GM18873 (cell line): ENCODE results near the gene LBHD2.

Experiments
- ATAC-seq: cut with Tn5 transposase; IDR thresholded peaks from one replicate; pipeline ENCODE4 v1.9.1; 2021; ENCODE audit warnings: mild to moderate bottlenecking, moderate library complexity, moderate number of reproducible peaks; ENCODE audit not compliant: unreplicated experiment, low FRiP score

LBHD2 gene

GRCh38 chr14:103129301-103130016, 45.4 kb downstream of the LBHD2 start:
- no peak for ATAC-seq

GRCh38 chr14:103130017-103130764, 46.2 kb downstream of the LBHD2 start:
- ATAC-seq = no peak

DNA sequence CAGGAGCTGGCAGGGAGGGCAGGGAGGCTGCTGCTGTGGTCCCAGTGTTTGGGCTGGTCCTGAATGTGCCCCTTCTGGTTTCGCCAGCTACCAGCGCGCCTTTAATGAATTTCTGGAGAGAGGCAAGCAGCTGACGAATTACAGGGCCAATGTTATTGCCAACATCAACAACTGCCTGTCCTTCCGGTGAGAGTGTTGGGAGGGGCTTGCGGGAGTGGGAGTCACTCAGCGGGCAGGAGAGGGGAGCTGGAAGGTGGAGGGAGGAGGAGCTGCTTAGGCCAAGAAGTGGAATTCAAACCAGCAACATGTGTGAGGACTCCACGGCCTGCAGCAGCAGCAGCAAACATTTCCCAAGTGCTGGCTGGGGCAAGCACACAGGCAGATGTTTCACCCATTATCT, 47.0 kb downstream of the LBHD2 start:
- no peak for ATAC-seq

DNA sequence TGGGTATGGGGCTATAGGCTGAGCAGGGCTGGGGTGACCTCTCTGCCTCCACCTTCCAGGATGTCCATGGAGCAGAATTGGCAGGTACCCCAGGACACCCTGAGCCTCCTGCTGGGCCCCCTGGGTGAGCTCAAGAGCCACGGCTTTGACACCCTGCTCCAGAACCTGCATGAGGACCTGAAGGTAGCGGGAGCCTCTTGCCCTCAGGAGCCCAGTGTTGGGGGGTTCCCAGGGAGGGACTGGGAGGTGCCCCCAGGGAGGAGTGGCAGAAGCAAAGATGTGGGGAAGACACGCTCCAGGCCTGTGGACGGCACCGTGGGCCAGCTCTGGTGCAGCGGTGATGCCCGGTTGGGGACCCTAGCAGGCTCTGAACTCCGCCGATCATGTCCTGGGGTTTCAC, 47.6 kb downstream of the LBHD2 start:
- ATAC-seq = no peak

DNA sequence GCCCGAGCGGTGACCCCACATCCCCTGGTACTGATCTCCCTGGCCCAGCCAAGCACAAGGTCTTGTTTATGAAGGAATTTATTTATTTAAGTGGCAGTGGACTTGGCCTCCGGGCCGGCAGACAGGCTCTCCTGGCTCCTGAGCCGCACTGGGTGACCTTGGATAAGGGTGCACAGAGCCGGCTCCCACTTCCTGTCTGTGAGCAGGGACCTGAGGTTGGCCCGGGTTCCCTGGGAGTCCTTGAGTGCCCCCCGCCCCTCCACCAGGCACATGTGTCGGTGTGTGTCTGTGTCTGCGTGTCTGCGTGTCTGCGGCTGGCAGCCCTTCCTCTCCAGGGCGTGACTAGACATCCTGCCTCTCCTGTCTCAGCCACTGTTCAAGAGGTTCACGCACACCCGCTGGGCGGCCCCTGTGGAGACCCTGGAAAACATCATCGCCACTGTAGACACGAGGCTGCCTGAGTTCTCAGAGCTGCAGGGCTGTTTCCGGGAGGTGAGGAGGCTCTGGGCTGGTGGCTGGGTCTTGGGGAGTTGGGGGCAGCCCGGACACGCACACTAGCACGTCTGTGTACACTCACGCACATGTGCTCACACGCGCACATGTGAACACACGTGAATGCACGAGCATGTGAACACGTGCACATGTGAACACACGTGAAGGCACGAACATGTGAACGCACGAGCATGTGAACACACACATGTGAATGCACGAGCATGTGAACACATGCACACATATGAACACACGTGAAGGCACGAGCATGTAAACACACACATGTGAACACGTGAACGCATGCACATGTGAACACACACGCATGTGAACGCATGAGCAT, 48.6 kb downstream of the LBHD2 start:
- ATAC-seq = no peak

GRCh38 chr14:103133210-103134140, 49.5 kb downstream of the LBHD2 start:
- ATAC-seq = no peak

GRCh38 chr14:103134405-103134804, 50.4 kb downstream of the LBHD2 start:
- no peak for ATAC-seq

DNA sequence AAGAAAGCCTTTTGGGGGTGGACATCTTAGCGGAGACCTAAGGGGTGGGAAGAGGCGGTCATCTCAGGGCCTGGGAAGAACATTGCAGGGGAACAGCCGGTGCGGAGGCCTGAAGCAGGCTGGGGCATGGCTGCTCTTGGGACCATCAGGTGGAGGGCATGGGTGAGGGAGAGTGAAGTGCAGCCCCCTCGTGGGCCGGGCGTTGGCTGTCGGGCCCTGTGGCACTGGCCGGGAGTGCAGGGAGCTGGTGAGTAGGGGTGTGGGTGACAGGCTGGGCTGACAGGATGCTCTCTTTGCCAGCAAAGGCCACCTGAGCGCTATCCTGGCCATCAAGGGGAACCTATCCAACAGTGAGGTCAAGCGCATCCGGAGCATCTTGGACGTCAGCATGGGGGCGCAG, 50.9 kb downstream of the LBHD2 start:
- ATAC-seq = no peak

DNA sequence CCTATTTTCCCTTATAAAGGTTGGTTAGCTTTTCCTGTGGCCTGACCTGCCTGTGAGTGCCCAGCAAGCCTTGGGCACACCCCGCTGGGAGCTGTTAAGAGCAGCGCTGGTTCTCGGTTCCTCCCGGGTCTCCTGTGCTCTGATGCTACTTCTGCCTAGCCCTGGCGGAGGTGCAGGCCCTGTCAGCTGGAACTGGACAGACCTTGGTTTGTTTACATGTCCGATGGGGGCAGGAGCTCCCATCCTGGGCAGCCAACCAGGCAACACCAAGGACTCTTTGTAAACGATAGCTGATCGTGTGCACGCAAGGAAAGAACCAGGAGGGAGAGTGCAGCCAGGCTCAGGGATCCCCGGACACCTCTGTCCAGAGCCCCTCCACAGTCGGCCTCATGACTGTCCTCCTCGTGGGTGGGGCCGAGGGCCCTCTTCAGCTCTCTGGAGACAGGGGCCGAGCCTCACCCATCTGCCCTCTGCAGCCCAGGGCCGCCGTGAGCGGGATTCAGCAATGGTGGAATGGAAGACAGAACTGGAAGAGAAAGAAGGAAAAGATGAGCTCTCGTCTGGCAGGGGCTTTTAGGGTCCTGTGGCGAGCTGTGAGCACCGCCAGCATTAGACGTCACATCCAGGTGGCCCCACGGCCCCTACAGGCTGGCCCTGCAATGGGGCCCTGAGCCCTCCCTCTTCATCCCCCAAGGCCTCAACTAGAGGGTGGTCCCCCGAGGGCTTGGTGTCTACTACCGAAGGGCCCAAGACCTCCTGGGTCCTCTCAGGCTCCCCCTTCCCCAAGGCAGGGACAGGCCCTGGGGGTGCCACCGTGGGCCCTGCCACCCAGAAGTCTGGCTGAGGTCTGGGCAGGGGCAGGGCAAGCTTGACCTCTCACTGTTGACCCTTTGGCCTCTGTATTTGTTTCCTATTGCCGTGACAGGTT, 51.6 kb downstream of the LBHD2 start:
- no peak for ATAC-seq

DNA sequence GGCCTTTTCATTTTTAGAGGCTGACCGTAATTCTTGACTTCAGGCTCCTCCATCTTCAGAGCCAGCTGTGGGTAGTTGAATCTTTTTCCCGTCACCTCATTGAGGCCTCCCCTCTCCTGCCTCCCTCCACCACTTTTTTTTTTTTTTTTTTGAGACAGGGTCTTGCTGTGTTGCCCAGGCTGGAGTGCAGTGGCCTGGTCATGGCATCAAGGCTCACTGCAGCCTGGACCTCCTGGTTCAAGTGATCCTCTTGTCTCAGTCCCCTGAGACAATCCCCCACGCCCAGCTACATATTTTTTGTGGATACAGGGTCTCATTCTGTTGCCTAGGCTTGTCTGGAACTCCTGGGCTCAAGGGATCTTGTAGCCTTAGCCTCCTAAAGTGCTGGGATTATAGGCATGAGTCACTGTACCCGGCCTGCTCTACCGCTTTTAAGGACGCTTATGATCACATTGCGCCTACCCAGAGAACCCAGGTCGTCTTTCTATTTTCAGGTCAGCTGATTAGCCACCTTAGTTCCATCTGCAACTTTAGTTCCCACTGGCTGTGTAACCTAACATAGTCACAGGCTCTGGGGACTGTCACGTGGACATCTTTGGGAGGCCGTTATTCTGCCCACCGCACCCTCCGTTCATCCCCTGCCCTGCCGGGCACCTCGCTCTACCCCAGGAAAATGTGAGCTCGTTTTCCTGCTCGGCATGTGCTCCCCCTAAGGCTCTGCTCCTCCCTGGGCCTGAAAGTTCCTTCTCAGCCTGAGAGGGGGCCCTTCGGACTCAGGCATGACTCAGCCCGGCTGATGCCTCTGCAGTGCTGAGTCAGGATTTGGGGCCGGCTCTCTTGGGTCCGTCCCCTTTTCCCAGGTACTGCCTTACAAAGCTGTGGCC, 52.6 kb downstream of the LBHD2 start:
- no peak for ATAC-seq

- ATAC-seq = no peak
Measured at GRCh38 chr14:103137689-103138300, 53.8 kb downstream of the LBHD2 start.

DNA sequence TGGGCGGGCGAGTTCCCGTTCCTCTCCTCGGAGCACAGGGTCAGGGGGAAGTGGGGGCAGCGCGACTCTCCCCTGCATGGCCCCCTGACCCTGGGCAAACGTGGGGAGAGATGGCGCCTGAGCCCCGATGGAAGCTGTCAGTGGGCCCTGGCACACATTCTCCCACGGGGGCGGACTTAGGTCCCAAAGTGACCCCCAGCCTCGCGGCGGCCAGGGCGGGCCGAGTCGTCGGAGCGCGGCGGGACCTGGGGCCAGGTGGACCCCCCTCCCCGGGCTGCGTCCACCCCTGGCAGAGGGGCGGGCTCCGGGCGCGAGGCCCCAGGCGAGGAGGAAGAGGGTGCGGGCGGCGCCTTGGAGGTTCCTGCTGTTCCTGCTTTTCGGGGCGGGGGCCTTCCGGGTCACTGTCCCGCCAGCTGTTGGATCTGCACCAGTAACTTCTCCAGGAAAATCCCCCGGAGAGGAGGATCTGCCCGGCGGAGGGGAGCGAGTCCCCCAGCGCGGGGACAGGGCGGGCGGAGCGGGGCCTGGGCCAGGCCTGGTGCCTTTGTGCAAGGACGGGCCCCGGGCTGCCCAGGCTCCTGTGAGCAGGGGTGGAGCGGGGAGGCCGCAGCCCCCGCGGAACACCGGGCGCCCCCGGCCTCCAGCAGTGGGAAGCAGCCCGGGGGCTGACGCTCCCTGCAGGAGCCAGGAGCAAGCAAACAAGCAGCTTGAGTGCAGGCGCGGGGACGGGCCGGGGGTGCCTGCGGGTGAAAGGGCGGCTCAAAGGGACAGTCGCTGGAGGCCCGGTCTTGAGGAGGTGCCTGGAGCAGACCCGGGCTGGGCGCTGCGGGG, 54.5 kb downstream of the LBHD2 start:
- ATAC-seq = no peak

DNA sequence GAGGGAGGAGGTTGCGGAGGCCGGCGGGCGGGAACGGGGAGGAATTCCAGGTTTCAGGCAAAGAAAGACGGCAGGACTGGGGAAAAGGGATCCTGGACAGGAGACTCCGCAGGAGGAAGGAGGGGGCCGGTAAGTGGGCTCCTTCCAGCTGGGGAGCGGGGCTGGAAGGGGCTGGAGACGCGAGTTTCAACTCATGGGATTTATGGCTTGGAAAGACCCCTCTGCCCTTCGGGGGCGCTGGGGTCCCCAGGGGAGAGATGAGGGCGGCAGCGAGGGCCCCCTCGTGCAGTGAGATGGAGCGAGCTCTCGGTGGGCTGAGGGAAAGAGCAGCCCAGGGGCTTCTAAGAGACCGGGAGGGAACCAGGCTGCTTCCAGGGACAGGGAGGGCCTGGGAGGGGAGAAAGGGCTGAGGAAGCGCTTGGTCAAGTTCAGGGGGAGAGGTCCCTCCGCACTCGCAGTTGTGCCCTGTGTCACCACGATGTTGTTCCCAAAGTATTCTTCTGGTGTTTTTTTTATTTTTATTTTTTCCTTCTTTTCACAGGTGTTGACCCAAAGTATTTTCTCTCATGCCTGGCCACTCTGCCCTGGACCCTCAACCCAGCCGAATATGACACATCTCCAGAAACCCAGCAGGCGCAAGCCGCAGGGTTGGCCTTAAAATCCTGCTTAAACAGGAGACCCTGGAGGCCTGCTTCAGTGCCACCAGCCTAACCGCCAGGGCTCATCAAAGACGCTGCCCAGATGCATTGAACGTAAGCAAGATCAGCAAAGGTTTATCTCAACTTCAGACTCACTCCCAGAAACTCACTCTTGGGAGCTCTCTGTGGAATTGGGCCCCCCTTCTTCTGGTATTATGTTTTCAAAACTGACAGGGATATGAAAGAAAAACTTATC, 55.4 kb downstream of the LBHD2 start:
- ATAC-seq = no peak
